Loucy (cell line): ENCODE measurements around the gene LAMA4.

Experiments
- EZH2phosphoT487 ChIP-seq: fragments of 200-600 bp; IDR thresholded peaks from 2 replicates; pipeline ENCODE4 v1.6.1; 2018; ENCODE audit warnings: antibody characterized with exemption, mild to moderate bottlenecking, moderate library complexity, borderline replicate concordance
- TF ChIP-seq, protein P1 (sequence below): fragments of 200-600 bp; sonication (generic); conservative IDR thresholded peaks from 2 replicates; pipeline ENCODE4 v1.5.1; 2014; ENCODE audit warnings: mild to moderate bottlenecking, antibody characterized with exemption, low read length

DNA sequence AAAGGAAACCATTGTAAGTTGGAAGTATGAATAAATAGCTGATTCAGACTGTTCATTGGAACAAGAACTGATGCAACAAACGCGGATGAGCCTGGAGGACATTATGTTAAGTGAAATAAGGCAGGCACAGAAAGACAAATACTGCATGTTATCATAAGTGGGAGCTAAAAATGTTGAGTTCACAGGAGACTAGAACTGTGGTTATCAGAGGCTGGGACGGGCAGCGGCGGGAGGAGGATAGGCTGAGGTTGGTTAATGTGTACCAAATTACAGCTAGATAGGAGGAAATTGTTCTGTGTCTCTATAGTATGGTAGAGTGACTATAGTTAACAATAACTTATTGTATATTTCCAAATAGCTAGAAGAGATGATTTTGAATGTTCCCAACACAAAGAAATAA is 126.2 kb downstream of the LAMA4 start:
- TF ChIP-seq EZH2phosphoT487, result no peak
- TF ChIP-seq, protein P1, sequence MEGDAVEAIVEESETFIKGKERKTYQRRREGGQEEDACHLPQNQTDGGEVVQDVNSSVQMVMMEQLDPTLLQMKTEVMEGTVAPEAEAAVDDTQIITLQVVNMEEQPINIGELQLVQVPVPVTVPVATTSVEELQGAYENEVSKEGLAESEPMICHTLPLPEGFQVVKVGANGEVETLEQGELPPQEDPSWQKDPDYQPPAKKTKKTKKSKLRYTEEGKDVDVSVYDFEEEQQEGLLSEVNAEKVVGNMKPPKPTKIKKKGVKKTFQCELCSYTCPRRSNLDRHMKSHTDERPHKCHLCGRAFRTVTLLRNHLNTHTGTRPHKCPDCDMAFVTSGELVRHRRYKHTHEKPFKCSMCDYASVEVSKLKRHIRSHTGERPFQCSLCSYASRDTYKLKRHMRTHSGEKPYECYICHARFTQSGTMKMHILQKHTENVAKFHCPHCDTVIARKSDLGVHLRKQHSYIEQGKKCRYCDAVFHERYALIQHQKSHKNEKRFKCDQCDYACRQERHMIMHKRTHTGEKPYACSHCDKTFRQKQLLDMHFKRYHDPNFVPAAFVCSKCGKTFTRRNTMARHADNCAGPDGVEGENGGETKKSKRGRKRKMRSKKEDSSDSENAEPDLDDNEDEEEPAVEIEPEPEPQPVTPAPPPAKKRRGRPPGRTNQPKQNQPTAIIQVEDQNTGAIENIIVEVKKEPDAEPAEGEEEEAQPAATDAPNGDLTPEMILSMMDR, result no peak
